Panc1 (cell line): Measurements from ENCODE around the gene FILIP1L. TPM values are rescaled to one million over a fixed set of nuclear protein-coding genes. Genes with fewer than 3 reads are reported as not detected.

Experiments
- ATAC-seq: fragments of 200-7000 bp; cut with Tn5 transposase; 2 replicates; pipeline ENCODE4 v1.9.1; 2020; ENCODE audit warnings: mild to moderate bottlenecking, moderate library complexity
- BruUV-seq: library from RNA; stranded (reverse); fragments of 400-500 nt; replicated peaks from 2 replicates; lab custom pipeline; 2021; lab: Mats Ljungman, UMichigan
- CTCF ChIA-PET: fragments of 300-600 bp; sonication (Branson Sonifier 250); formaldehyde crosslinking; loops from one replicate; lab custom pipeline; 2022; ENCODE audit warnings: antibody characterized with exemption; lab: Charles Lee
- POLR2A ChIA-PET: fragments of 300-600 bp; sonication (Branson Sonifier 250); formaldehyde crosslinking; loops from one replicate; lab custom pipeline; 2022; ENCODE audit warnings: antibody characterized with exemption; lab: Charles Lee
- DNase-seq: peaks from one replicate; pipeline ENCODE4 v3.0.0-alpha.2; 2010; ENCODE audit warnings: low read depth, low spot score
- H3K27ac ChIP-seq: 2 replicates; pipeline ENCODE4 v1.5.1; 2011; ENCODE audit warnings: mild to moderate bottlenecking, low read length, inconsistent platforms
- H3K27me3 ChIP-seq: fragments of 200-500 bp; sonication (Bioruptor generic); 2 replicates; pipeline ENCODE4 v1.6.0; 2014; ENCODE audit warnings: low read length, inconsistent platforms; ENCODE audit not compliant: control insufficient read depth, insufficient read depth
- H3K36me3 ChIP-seq: fragments of 200-500 bp; sonication (Bioruptor generic); 2 replicates; pipeline ENCODE4 v1.5.1; 2014; ENCODE audit warnings: inconsistent platforms, mild to moderate bottlenecking, low read length, moderate library complexity; ENCODE audit not compliant: control insufficient read depth, insufficient read depth
- H3K4me1 ChIP-seq: 2 replicates; pipeline ENCODE4 v1.5.1; 2011; ENCODE audit warnings: inconsistent platforms, mild to moderate bottlenecking, low read length, moderate library complexity; ENCODE audit not compliant: control insufficient read depth, insufficient read depth
- H3K4me3 ChIP-seq, 2 experiments: 2 replicates each; pipeline ENCODE4 v1.5.1; 2011 to 2012; ENCODE audit warnings: low read depth in 2 of 2, low read length in 2 of 2, mild to moderate bottlenecking in 2 of 2, inconsistent platforms in 1 of 2, moderate library complexity in 1 of 2
- H3K9me3 ChIP-seq: fragments of 200-500 bp; sonication (Bioruptor generic); 2 replicates; pipeline ENCODE4 v1.5.1; 2014; ENCODE audit warnings: low read depth, mild to moderate bottlenecking, inconsistent platforms, low read length, moderate library complexity; ENCODE audit not compliant: control insufficient read depth, insufficient read depth
- POLR2AphosphoS5 ChIP-seq: IDR thresholded peaks from 2 replicates; pipeline ENCODE4 v1.6.1; 2012; ENCODE audit warnings: mild to moderate bottlenecking, low read depth, low read length, moderate library complexity
- SIN3A ChIP-seq: IDR thresholded peaks from 2 replicates; pipeline ENCODE4 v1.6.1; 2012; ENCODE audit warnings: low read depth, mild to moderate bottlenecking, low read length, moderate library complexity, borderline replicate concordance; ENCODE audit not compliant: insufficient read depth
- TCF7L2 ChIP-seq: IDR thresholded peaks from 2 replicates; pipeline ENCODE4 v1.6.1; 2011; ENCODE audit warnings: mild to moderate bottlenecking, low read depth, low read length, inconsistent platforms
- in situ Hi-C: cut with HindIII; loops from 2 replicates; pipeline ENCODE4 v1.10.0; 2016; ENCODE audit warnings: low sequenced_read_pairs, low pct_unique_long_range_greater_than_20kb
- intact Hi-C: fragments of 100-400 bp; cut with micrococcal nuclease; formaldehyde crosslinking; loops from one replicate; pipeline ENCODE4 v1.10.0; 2022; ENCODE audit not compliant: unreplicated experiment
- total RNA-seq: library from RNA; stranded (reverse); gene quantifications from one replicate; pipeline ENCODE4 v1.2.1, GENCODE V29; 2021; ENCODE audit not compliant: unreplicated experiment
- TF ChIP-seq, protein P1 (sequence below), 2 experiments: IDR thresholded peaks; 2 replicates each; pipeline ENCODE4 v1.6.1; 2011 to 2012; ENCODE audit warnings: low read depth in 2 of 2, control low read depth in 1 of 2, low read length in 1 of 2, mild to moderate bottlenecking in 1 of 2, moderate library complexity in 1 of 2; ENCODE audit not compliant: insufficient read depth in 1 of 2
- TF ChIP-seq, protein P2 (sequence below): fragments of 450-650 bp; IDR thresholded peaks from 2 replicates; pipeline ENCODE4 v1.5.1; 2017; ENCODE audit warnings: mild to moderate bottlenecking

FILIP1L gene
- total RNA-seq, 1 experiment from 2014 or later = 3.2 TPM

DNA sequence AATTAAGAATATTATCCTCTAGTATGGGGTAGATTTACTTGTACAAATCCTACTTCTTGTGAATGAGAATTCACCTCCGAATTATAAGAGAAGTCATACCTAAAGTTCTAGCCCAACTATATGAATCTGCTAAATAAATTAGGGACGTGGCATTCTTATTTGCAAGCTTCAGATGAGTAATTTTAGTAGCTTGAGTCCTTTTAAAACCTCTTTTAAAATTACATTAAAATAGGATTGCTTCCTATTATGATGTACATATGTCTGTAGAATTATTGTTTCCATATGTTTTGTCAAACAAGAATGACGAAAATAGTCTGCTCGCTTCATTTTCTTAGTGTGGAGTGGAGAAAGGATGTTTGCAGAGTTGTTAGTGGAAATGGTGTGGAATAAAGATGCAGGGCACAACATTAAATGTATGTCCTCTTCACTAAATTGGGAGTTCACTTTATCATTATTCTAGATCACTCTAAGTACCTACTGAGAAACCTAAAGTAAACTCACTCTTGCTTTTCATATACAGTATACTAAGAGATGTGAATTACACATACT lies 237.2 kb downstream of the FILIP1L start:
- BruUV-seq = no TSS peak
- CTCF ChIA-PET = no interaction called here
- DNase-seq = no peak
- Histone ChIP-seq H3K27ac (no peak overlapping the region; the same call in 1 of the 2 replicates), H3K9me3 (no peaks in the 10 kb centered on the region), H3K36me3 (no peaks in the 10 kb centered on the region), H3K27me3 (no peaks in the 10 kb centered on the region), H3K4me3 (no peak overlapping the region), H3K4me1 (peaks cover 12% of the 10 kb centered on the region; the same call in 1 of the 2 replicates)
- POLR2A ChIA-PET = no interaction called here
- no peak for ATAC-seq
- intact Hi-C loops = no loop called here
- in situ Hi-C loops = no loop called here
- TF ChIP-seq TCF7L2 (no peak), SIN3A (no peak), POLR2AphosphoS5 (no peak)
- TF ChIP-seq, protein P1, sequence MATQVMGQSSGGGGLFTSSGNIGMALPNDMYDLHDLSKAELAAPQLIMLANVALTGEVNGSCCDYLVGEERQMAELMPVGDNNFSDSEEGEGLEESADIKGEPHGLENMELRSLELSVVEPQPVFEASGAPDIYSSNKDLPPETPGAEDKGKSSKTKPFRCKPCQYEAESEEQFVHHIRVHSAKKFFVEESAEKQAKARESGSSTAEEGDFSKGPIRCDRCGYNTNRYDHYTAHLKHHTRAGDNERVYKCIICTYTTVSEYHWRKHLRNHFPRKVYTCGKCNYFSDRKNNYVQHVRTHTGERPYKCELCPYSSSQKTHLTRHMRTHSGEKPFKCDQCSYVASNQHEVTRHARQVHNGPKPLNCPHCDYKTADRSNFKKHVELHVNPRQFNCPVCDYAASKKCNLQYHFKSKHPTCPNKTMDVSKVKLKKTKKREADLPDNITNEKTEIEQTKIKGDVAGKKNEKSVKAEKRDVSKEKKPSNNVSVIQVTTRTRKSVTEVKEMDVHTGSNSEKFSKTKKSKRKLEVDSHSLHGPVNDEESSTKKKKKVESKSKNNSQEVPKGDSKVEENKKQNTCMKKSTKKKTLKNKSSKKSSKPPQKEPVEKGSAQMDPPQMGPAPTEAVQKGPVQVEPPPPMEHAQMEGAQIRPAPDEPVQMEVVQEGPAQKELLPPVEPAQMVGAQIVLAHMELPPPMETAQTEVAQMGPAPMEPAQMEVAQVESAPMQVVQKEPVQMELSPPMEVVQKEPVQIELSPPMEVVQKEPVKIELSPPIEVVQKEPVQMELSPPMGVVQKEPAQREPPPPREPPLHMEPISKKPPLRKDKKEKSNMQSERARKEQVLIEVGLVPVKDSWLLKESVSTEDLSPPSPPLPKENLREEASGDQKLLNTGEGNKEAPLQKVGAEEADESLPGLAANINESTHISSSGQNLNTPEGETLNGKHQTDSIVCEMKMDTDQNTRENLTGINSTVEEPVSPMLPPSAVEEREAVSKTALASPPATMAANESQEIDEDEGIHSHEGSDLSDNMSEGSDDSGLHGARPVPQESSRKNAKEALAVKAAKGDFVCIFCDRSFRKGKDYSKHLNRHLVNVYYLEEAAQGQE (IDR thresholded peaks at IDR 0.05; ENCODE audit: insufficient read depth in 1 of 2, low read depth in 2 of 2, low read length in 1 of 2) = no peak
- TF ChIP-seq, protein P2, sequence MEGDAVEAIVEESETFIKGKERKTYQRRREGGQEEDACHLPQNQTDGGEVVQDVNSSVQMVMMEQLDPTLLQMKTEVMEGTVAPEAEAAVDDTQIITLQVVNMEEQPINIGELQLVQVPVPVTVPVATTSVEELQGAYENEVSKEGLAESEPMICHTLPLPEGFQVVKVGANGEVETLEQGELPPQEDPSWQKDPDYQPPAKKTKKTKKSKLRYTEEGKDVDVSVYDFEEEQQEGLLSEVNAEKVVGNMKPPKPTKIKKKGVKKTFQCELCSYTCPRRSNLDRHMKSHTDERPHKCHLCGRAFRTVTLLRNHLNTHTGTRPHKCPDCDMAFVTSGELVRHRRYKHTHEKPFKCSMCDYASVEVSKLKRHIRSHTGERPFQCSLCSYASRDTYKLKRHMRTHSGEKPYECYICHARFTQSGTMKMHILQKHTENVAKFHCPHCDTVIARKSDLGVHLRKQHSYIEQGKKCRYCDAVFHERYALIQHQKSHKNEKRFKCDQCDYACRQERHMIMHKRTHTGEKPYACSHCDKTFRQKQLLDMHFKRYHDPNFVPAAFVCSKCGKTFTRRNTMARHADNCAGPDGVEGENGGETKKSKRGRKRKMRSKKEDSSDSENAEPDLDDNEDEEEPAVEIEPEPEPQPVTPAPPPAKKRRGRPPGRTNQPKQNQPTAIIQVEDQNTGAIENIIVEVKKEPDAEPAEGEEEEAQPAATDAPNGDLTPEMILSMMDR = no peak

DNA sequence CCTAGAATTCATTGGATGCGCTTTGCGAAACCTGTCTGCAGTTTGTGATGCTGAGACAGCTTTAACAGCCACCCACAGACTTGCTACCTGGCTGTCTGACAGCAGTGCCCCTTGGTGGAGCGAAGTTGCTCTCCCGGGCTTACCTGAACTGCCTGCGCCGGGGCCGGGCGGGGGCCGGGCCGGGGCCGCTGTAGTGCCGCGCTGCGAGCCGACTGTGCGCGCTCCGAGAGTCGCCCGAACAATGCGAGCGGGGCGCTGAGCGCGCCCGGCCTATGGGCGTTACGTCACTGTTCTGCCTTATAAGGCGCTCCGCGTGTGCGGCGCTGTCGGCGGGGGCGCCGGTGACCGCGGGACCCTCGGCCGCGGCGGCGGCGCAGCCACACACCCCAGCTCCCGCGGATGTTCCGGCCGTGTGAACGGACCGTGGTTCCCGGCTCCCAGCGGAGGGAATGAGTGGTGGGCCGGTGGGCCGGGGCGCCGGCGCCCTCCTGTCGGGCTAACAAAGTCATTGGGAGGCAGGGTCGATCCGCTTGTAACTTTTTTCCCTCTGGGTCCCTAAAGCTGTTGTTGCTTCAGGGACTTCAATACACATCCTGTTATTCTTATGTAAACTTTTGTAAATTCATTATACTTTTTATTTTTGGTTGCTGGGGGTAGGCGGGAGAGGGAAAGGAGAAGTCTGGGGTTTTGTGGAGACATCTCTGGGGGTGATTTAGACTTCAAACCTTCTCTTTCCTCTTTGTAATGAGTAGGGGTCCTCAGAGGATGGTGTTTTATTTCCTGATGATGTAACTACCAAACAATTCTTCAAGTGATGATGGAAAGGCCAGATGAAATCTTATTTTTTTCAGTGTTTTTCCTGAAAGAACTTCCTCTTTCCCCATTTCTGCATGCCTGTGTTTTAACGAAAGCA lies 238.1 kb downstream of the FILIP1L start:
- no peaks in the 10 kb centered on the region for H3K36me3 ChIP-seq
- peaks cover 17% of the 10 kb centered on the region; the same call in 1 of the 2 replicates for H3K4me1 ChIP-seq
- no TSS peak for BruUV-seq
- ATAC-seq (peak; percentile 95), DNase-seq (no peak)
- H3K9me3 ChIP-seq = no peaks in the 10 kb centered on the region
- intact Hi-C loops (no loop called here), in situ Hi-C loops (no loop called here)
- TF ChIP-seq, protein P2 = peak; percentile 11; the same call in 1 of the 2 replicates
- TF ChIP-seq, protein P1 (IDR thresholded peaks at IDR 0.05; ENCODE audit: insufficient read depth in 1 of 2, low read depth in 2 of 2, low read length in 1 of 2) = no peak
- POLR2A ChIA-PET = no interaction called here
- CTCF ChIA-PET = no interaction called here
- peak overlapping the region; percentile 67 for H3K27ac ChIP-seq
- peak overlapping the region; percentile 58 to 67 for H3K4me3 ChIP-seq
- H3K27me3 ChIP-seq = no peaks in the 10 kb centered on the region
